ENCODE data around the gene PDCD6IP. TPM values are rescaled to one million over a fixed set of nuclear protein-coding genes. Genes with fewer than 3 reads are reported as not detected.
"Not testable (repeated sequence)": the region's sequence is repeated elsewhere in the genome, so short reads cannot be mapped to it uniquely, and the experiment has no call there.

Gene PDCD6IP
- total RNA-seq, 1 donor from 2014 or later: 168 TPM

DNA sequence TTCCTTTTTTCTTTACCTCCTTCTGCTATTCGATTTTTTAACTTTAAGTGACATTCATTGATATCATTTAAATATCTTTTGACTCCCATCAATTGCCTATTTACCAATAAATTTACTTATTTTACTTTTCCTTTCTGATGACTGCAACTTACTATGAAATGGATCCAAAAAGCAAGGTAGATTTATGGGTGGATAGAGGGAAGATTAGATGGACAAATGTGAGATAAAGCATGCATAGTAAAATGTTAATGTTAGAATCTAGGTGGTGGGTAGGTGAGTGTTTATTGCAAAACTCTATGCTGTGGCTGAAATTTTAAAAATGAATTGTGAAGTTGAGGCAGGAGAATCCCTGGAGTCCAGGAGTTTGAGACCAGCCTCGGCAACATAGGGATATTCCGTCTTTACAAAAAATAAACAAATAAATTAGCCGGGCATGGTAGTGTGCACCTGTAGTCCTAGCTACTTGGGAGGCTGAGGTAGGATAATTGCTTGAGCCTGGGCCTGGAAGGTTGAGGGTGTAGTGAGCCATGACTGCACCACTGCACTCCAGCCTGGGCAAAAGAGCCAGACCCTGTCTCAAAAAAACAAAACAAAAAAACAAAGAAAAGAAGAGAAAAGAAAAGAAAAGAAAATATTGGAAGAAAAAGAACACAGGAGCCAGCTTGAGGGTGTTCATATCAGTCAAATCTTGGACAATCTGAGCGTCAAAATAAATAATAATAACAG, 6.1 kb upstream of the PDCD6IP start:
- no peak for DNase-seq (ENCODE audit: low spot score)

DNA sequence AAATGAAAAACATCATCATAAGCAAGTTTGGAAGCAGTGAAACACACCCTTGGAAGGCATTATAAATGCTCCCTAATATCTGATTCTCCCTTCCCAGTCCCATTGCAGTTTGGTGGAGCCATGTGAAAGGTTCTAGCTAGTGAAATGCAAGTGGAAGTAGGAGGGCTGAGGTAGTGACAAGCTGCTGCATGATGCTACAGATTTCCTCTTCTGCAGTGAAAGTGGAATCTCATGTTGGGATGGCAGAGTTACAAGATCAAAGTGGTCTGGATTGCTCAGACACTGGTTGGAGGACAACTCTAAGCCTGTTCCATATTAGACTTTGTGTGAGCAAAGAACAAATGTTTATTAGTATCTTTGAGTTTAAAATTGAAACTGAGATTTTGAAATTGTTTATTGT, 3.3 kb upstream of the PDCD6IP start:
- no peak for DNase-seq (ENCODE audit: low spot score)

DNA sequence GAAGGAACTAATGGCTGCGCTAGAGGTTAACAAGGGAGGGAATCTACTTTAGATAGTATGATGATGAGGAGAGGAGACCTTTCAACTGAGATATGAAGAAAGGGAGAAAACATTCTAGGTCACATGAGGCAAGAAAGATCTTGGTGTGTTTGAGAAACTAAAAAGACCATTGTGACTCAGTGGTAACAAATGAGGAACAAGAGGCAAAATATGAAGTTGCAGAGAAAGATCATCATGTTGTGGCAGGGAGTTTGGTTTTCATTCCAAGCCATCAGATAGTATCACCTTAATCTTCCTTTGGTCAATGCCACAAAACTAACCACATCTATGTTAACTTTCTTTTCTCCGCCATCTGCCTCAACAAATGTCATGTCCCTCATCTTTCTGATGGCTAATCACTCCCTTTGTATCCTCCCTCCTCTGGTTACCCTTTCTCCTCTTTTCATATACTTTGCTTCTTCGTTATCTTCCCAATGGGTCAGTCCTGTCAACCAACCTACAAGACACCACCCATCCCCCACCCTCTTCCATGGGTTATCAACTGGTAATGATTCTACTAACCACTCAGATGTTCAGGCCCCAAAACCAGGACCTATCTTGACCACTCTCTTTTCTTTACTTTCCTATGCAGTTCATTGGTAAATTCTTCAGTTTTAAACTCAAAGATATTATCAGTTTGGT, 2.4 kb upstream of the PDCD6IP start:
- no peak for DNase-seq (ENCODE audit: low spot score)

GRCh38 chr3:33798113-33798417, 365 bp upstream of the PDCD6IP start:
- DNase-seq (ENCODE audit: low spot score): no peak

DNA sequence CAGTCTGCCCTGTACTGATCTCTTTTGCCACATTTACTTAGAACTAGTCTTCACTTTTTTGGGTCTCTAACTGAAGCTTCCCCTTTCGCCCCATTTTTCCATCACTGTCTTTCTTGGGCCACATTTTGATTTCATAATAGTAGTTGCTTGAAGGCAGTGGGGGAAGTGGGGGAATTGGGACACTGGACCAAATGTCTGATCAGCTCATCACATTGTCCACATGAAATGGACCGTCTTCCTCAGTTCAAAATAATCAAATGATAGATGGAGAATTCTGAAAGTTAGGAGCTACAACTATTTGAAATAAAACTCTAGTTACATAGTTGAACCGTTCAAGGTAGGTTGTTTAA, 747 bp downstream of the PDCD6IP start:
- DNase-seq (ENCODE audit: low spot score): no peak

DNA sequence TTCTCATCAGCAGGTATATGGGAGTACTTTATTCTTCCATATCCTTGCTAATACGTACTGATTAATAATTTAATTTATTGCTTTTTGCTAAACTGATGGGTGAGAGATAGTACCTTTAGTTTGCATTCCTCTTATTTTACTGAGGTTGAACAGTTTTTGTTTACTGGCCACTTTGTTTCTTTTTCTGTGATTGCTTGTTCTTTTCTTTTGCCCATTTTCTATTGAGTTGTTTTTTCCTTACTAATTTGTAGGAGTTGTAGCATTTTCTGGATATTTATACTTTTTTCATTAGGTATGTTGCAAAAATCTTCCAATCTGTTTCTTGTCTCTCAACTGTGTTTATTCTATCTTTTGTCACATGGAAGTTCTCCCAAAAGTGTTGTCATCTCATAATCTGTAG, 4.8 kb downstream of the PDCD6IP start:
- DNase-seq (ENCODE audit: low spot score): no peak

- no peak for DNase-seq (ENCODE audit: low spot score)
Measured at GRCh38 chr3:33803894-33804526, 5.6 kb downstream of the PDCD6IP start.

- no peak for DNase-seq (ENCODE audit: low spot score)
Measured at GRCh38 chr3:33807191-33807590, 8.8 kb downstream of the PDCD6IP start.

- DNase-seq (ENCODE audit: low spot score): no peak
Measured at GRCh38 chr3:33808559-33808958, 10.1 kb downstream of the PDCD6IP start.

DNA sequence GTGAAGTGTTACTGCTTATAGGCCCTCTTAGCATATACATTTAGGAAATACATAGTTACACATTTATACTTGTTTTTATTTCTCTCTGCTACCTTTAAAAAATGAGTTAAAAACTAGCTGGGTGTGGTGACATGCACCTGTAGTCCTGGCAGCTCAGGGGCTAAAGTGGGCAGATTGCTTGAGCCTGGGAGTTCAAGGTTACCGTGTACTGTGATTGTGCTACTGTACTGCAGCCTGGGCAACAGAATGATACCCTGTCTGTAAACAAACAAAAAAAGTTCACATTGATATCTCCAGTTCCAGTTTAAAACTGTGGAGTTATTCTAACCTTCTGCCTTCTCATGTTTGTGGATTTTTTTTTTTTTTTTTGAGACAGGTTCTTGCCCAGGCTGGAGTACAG, 12.1 kb downstream of the PDCD6IP start:
- DNase-seq (ENCODE audit: low spot score): no peak

- DNase-seq (ENCODE audit: low spot score): no peak
Measured at GRCh38 chr3:33821989-33822388, 23.6 kb downstream of the PDCD6IP start.

DNA sequence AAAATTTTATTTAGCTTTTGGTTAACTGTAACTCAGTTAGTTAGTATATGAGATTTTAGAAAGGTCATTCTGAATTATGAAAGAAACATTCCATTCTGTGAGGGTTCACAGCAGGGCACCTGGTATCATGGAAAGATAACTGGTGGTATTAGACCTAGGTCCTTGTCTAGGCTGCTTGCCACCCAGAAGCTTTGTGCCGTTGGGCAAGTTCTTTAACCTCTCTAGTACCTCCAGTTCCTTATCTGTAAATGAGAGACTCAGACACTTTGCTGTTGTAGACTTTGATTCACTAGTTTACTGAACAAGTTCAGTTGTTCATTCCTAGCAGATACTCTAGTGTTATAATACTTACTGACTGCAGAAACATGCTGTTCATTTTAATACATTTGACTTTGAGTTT, 25.4 kb downstream of the PDCD6IP start:
- DNase-seq (ENCODE audit: low spot score): no peak

DNA sequence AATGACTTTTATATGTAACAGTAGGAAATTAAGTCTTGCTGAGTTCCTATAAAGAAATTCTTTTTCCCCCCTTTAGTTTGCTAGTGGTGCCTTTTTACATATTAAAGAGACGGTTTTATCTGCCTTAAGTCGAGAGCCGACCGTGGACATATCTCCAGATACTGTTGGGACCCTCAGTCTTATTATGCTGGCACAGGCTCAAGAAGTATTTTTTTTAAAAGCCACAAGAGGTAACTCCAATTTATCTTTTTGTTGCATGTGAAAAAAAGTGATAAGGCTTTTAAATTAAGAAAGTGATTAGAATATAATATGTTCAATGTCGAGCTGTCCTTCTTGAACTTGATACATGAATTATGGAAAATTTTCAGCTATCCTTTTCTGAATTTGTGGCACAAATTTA, 26.7 kb downstream of the PDCD6IP start:
- no peak for DNase-seq (ENCODE audit: low spot score)

DNA sequence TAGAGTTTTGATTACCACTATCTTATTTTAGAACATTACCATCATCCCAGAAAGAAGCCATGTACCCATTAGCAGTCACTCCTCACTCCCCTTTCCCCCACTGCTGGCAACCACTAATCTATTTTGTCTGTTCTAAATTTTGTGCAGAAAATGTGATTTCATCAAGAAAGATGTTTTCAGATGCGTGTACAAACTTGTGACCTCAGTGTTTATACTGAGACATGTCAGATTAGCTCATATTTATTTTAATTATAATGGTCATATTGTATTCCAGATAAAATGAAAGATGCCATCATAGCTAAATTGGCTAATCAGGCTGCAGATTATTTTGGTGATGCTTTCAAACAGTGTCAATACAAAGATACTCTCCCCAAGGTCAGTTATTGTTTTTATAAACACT, 27.8 kb downstream of the PDCD6IP start:
- no peak for DNase-seq (ENCODE audit: low spot score)

GRCh38 chr3:33826688-33827087, 28.3 kb downstream of the PDCD6IP start:
- no peak for DNase-seq (ENCODE audit: low spot score)

GRCh38 chr3:33829720-33830119, 31.3 kb downstream of the PDCD6IP start:
- DNase-seq (ENCODE audit: low spot score): no peak

DNA sequence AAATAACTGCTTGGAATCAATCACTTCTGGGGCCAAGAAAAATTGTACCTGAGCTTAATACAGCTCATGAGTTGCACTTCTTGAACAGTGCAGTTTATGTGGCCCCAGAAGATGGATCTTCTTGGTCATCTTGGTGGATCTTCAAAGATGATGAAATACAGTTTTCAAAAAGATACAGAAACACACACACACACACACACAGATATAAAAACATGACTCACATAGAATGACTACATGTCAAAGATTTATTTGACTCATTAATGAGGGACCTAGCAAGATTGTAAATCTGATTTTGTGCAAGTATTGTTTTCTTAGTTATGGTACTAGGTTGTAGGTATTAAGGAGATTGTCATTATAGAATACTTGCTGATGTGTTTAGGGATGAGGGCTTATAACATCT, 32.6 kb downstream of the PDCD6IP start:
- no peak for DNase-seq (ENCODE audit: low spot score)

GRCh38 chr3:33833408-33834095, 35.1 kb downstream of the PDCD6IP start:
- DNase-seq (ENCODE audit: low spot score): no peak

DNA sequence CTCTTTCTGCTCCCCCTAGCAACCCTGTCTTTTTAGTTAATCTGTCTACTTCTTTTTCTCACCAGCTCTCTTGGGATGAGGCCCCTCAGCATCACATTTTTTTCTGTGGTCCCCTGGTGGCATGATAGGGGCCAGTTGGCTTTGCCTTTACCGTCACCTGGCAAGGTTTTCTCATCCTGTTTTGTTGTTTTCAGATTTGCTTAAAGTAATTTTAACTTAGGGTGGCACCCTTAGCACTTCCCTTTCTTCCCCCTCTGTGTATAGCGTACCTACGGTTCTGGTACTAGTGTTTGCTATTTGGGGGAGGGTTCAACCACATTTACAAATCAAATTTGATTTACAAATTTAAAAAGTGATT, 35.6 kb downstream of the PDCD6IP start:
- no peak for DNase-seq (ENCODE audit: low spot score)

- DNase-seq (ENCODE audit: low spot score): not testable (repeated sequence)
Measured at GRCh38 chr3:33837182-33837581, 38.8 kb downstream of the PDCD6IP start.

DNA sequence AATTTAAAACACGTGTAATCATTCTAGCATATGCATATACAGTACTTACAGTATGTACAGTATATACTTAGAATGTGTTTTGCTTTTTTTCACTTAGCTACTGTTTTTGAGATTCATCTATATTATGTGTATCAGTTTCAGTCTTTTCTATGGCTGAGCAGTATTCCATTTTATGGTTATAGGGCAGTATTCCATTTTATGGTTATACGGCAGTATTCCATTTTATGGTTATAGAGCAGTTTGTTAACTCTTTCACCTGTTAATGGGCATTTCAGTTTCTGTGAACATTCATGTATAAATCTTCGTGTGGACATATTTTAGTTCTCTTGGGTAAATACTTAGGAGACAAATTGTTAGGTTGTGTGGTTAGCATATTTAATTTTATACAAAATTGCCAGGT, 40.9 kb downstream of the PDCD6IP start:
- no peak for DNase-seq (ENCODE audit: low spot score)

DNA sequence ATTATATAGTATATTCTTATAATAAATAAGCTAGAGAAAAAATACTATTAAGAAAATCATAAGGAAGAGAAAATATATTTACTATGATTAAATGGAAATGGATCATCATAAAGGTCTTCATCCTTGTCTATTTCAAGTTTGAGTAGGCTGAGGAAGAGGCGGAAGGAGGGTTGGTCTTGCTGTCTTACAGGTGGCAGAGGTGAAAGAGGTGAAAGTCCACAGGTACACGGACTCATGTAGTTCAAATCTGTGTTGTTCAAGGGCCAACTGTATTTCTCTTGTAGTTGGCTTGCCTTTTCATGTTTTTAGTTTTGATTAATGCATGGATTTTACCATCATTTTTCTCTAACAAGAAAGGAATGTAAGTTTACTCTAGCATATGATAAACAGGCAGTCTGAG, 41.7 kb downstream of the PDCD6IP start:
- no peak for DNase-seq (ENCODE audit: low spot score)
